Liver (tissue), 9 donors: Measurements from ENCODE around the gene WNK2. TPM values are rescaled to one million over a fixed set of nuclear protein-coding genes. Genes with fewer than 3 reads are reported as not detected.
"Not testable (repeated sequence)": the region's sequence is repeated elsewhere in the genome, so short reads cannot be mapped to it uniquely, and the experiment has no call there.

Experiments used
- DNase-seq: peaks from one replicate; pipeline ENCODE4 v3.0.0-alpha.2; 2017; ENCODE audit warnings: low spot score
- H3K27ac ChIP-seq, 2 donors: one replicate each; pipeline ENCODE4 v1.7.0; 2013; ENCODE audit warnings: inconsistent platforms in 2 of 2, low read length in 2 of 2, control low read depth in 1 of 2, low read depth in 1 of 2, mild to moderate bottlenecking in 1 of 2
- H3K27me3 ChIP-seq, 4 donors: one replicate each; pipeline versions ENCODE4 v1.6.1 to v1.7.0; 2013; ENCODE audit warnings: low read length in 3 of 4, inconsistent platforms in 1 of 4, mild to moderate bottlenecking in 1 of 4, moderate library complexity in 1 of 4; ENCODE audit not compliant: control insufficient read depth in 4 of 4, insufficient read depth in 4 of 4
- H3K36me3 ChIP-seq, 4 donors: one replicate each; pipeline versions ENCODE4 v1.6.1 to v1.7.0; 2013; ENCODE audit warnings: low read length in 3 of 4, mild to moderate bottlenecking in 3 of 4, low read depth in 1 of 4, moderate library complexity in 1 of 4; ENCODE audit not compliant: control insufficient read depth in 4 of 4, insufficient read depth in 3 of 4
- H3K4me1 ChIP-seq, 4 donors: one replicate each; pipeline versions ENCODE4 v1.6.1 to v1.7.0; 2013; ENCODE audit warnings: low read length in 3 of 4, mild to moderate bottlenecking in 3 of 4, moderate library complexity in 1 of 4; ENCODE audit not compliant: control insufficient read depth in 4 of 4, insufficient read depth in 4 of 4
- H3K4me3 ChIP-seq, 3 donors: one replicate each; pipeline versions ENCODE4 v1.6.1 to v1.7.0; 2013; ENCODE audit warnings: low read length in 3 of 3, control low read depth in 1 of 3, low read depth in 1 of 3, mild to moderate bottlenecking in 1 of 3
- H3K9ac ChIP-seq, 2 donors: one replicate each; pipeline ENCODE4 v1.7.0; 2013; ENCODE audit warnings: low read length in 2 of 2, mild to moderate bottlenecking in 2 of 2, moderate library complexity in 2 of 2, control low read depth in 1 of 2, low read depth in 1 of 2
- H3K9me3 ChIP-seq, 4 donors: one replicate each; pipeline versions ENCODE4 v1.6.1 to v1.7.0; 2013; ENCODE audit warnings: low read length in 3 of 4; ENCODE audit not compliant: control insufficient read depth in 4 of 4
- EGR1 ChIP-seq, 2 donors: IDR thresholded peaks; 2 replicates each; pipeline ENCODE4 v1.6.1; 2016 to 2018; ENCODE audit warnings: antibody characterized with exemption in 2 of 2, low read depth in 2 of 2
- FOXA1 ChIP-seq: IDR thresholded peaks from 2 replicates; pipeline ENCODE4 v1.6.1; 2016; ENCODE audit warnings: antibody characterized with exemption
- FOXA2 ChIP-seq: IDR thresholded peaks from 2 replicates; pipeline ENCODE4 v1.6.1; 2016; ENCODE audit warnings: antibody characterized with exemption
- GABPA ChIP-seq, 2 donors: IDR thresholded peaks in 1 of 2; conservative IDR thresholded peaks in 1 of 2; 2 replicates each; pipeline ENCODE4 v1.6.1; 2016; ENCODE audit warnings: antibody characterized with exemption in 2 of 2, mild to moderate bottlenecking in 1 of 2, moderate library complexity in 1 of 2
- HNF4A ChIP-seq, 2 donors: conservative IDR thresholded peaks; 2 replicates each; pipeline ENCODE4 v1.6.1; 2016; ENCODE audit warnings: antibody characterized with exemption in 2 of 2, mild to moderate bottlenecking in 2 of 2
- NR2F2 ChIP-seq: IDR thresholded peaks from 2 replicates; pipeline ENCODE4 v1.6.1; 2016; ENCODE audit warnings: antibody characterized with exemption
- RAD21 ChIP-seq, 2 donors: IDR thresholded peaks; 2 replicates each; pipeline ENCODE4 v1.6.1; 2016; ENCODE audit warnings: antibody characterized with exemption in 2 of 2, mild to moderate bottlenecking in 2 of 2
- SP1 ChIP-seq: IDR thresholded peaks from 2 replicates; pipeline ENCODE4 v1.6.1; 2018; ENCODE audit warnings: antibody characterized with exemption, mild to moderate bottlenecking
- TAF1 ChIP-seq: conservative IDR thresholded peaks from 2 replicates; pipeline ENCODE4 v1.6.1; 2016; ENCODE audit warnings: antibody characterized with exemption, mild to moderate bottlenecking
- WGBS: extraction: QIAGEN DNeasy Blood & Tissue Kit; methylation state at CpG from one replicate; pipeline ENCODE4 v1.1.7; 2013; 5-methylcytosine and 5-hydroxymethylcytosine counted together
- polyA plus RNA-seq, 2 donors: library from polyadenylated mRNA; stranded (reverse) in 1 of 2; unstranded in 1 of 2; fragments of 200-250 nt in 1 of 2; fragments of >200 nt in 1 of 2; fragmentation: Nextera tagmentation in 1 of 2; extraction: Ambion mirVana in 1 of 2; gene quantifications; one replicate each; pipeline versions ENCODE4 v1.2.1 to v1.2.3, GENCODE V29; 2013 to 2015
- total RNA-seq, 2 donors: library from RNA; depleted of rRNA; stranded (reverse); fragments of >200 nt; gene quantifications; one replicate each; pipeline ENCODE4 v1.2.3, GENCODE V29; 2014
- TF ChIP-seq, protein P1 (sequence below): IDR thresholded peaks from 2 replicates; pipeline ENCODE4 v1.6.1; 2016; ENCODE audit warnings: antibody characterized with exemption
- TF ChIP-seq, protein P2 (sequence below): IDR thresholded peaks from 2 replicates; pipeline ENCODE4 v1.6.1; 2016; ENCODE audit warnings: antibody characterized with exemption
- TF ChIP-seq, protein P3 (sequence below): IDR thresholded peaks from 2 replicates; pipeline ENCODE4 v1.6.1; 2016; ENCODE audit warnings: antibody characterized with exemption, mild to moderate bottlenecking
- TF ChIP-seq, protein P4 (sequence below): IDR thresholded peaks from 2 replicates; pipeline ENCODE4 v1.6.1; 2016; ENCODE audit warnings: antibody characterized with exemption
- TF ChIP-seq, protein P5 (sequence below): fragments of 150-350 bp; IDR thresholded peaks from 2 replicates; pipeline ENCODE4 v1.5.1; 2017; ENCODE audit warnings: improper control_type of control experiment, low read depth, low read length; ENCODE audit not compliant: missing input control
- donor health status: healthy.
- donor health status: healthy.
- donor health status: healthy.
- donor health status: healthy.
- donor health status: healthy.

Gene WNK2
- total and polyA plus RNA-seq, 4 donors = 0.65 to 4.4 (median 1.7) TPM

DNA sequence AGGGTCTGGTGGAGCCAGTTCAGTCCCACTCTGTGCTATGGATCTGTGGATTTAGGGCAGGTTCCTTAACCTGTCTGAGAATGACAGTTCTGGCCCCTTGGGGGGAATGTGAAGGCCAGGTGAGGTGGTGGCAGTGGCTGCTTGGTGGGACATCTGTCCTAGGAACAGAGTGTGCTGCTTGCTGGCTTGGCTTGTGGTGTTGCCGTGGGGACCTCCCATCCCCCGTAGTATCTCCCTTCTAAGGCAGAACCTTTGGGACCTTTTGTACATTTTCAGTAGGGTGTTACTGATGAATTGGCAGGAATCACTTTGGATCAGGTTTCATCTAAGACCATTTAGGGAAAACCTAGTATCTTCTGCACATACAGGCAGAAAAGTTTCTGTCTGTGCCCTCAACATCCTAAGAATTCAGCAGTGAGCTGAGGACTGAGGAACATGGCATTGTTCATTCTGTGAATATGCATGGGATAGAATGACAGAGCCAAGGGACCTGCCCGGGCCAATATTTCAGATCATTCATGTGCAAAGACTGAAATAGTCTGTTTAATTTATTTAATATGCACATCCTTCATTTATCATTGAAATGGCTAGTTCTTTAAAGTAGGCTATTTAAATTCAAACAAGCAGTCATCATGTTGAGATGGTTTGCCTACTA, 64.6 kb downstream of the WNK2 start (continued):
- TF ChIP-seq TAF1 (no peak), HNF4A (conservative IDR thresholded peaks at IDR 0.05) (no peak), FOXA2 (no peak), RAD21 (IDR thresholded peaks at IDR 0.05) (no peak), FOXA1 (no peak), NR2F2 (no peak), SP1 (no peak)
- TF ChIP-seq, protein P1, sequence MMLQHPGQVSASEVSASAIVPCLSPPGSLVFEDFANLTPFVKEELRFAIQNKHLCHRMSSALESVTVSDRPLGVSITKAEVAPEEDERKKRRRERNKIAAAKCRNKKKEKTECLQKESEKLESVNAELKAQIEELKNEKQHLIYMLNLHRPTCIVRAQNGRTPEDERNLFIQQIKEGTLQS = no peak
- TF ChIP-seq, protein P2, sequence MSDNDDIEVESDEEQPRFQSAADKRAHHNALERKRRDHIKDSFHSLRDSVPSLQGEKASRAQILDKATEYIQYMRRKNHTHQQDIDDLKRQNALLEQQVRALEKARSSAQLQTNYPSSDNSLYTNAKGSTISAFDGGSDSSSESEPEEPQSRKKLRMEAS = no peak

DNA sequence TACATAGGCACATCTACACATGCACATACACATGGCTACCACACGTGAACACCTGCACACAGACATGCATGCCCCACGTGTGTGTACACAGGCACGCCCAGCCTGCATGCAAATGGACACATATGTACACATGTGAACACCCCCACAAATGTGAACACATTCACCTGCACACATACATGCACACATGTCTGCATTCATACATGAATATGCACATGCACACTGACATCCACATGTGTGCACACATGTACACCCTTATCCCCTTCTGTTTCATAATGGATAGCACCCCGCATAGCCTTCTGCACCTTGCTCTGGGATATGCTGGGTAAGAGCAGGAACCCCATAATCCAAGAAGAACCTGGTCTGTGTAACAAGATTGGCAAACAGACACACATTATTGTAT, 66.2 kb downstream of the WNK2 start:
- Histone ChIP-seq H3K27ac (no peak overlapping the region), H3K36me3 (no peaks in the 10 kb centered on the region), H3K27me3 (peaks cover 0 to 3% (median 0%) of the 10 kb centered on the region in 4 donors), H3K9ac (no peak overlapping the region), H3K4me3 (no peak overlapping the region), H3K9me3 (no peaks in the 10 kb centered on the region), H3K4me1 (no peaks in the 10 kb centered on the region)
- TF ChIP-seq, protein P1 = no peak
- TF ChIP-seq EGR1 (IDR thresholded peaks at IDR 0.05; ENCODE audit: low read depth in 2 of 2) (no peak), HNF4A (conservative IDR thresholded peaks at IDR 0.05) (no peak), GABPA (IDR thresholded peaks at IDR 0.05 in 1 of 2, conservative IDR thresholded peaks at IDR 0.05 in 1 of 2) (no peak)
- 95% methylated on average over 4 of the region's 4 CpGs for WGBS
- no peak for DNase-seq

DNA sequence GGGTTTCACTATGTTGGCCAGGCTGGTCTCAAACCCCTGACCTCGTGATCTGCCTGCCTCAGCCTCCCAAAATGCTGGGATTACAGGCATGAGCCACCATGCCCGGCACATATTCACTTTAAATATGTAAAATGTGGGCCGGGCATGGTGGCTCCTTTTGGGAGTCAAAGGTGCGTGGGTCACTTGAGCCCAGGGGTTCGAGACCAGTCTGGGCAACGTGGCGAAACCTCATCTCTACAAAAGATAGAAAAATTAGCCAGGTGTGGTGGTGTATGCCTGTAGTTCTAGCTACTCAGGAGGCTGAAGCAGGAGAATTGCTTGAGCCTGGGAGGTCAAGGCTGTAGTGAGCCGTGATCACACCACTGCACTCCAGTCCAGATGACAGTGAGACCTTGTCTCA, 67.4 kb downstream of the WNK2 start:
- not testable (repeated sequence) for H3K27me3 ChIP-seq, H3K27ac ChIP-seq, H3K9ac ChIP-seq, H3K9me3 ChIP-seq, H3K4me1 ChIP-seq, DNase-seq, H3K4me3 ChIP-seq, H3K36me3 ChIP-seq
- WGBS = 96% methylated on average over 8 of the region's 8 CpGs

DNA sequence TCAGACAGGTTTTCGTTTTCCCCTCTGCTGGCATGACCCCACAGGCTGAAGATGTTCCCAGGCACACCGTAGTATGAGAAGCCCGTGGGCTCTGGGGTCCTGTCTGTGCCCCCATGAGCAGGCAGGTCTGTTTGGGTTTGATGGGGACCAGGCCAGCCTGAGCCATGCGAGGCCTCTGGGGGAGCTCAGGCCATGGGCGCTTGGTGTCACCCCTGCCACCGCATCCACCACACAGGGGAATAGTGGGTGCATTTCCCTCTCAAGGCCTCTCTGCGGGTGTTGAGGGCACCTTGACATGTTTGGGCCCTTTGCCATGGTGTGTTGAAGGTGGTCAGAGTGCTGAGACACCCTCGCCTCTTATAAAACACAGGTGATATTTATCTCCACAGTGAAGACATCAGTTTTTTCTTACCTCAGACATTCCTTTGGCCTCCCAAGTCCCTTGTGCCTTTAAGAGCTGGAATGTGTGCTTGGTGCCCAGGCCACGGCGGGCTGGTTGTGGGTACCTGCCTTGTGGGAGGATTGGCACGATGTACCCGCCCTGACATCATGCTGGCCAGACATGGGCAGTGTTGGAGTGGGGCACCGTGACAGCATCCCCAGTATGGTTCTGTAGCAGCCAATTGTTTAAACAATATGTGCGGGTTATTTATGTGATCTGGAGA, 68.3 kb downstream of the WNK2 start:
- H3K9me3 ChIP-seq = no peaks in the 10 kb centered on the region
- H3K27me3 ChIP-seq = peaks cover 0 to 3% (median 0%) of the 10 kb centered on the region in 4 donors
- no peak overlapping the region for H3K4me3 ChIP-seq
- no peak for TF ChIP-seq RAD21 (IDR thresholded peaks at IDR 0.05)
- no peak for TF ChIP-seq TAF1
- no peak for TF ChIP-seq HNF4A (conservative IDR thresholded peaks at IDR 0.05)
- no peak for TF ChIP-seq EGR1 (IDR thresholded peaks at IDR 0.05; ENCODE audit: low read depth in 2 of 2)
- TF ChIP-seq, protein P3, sequence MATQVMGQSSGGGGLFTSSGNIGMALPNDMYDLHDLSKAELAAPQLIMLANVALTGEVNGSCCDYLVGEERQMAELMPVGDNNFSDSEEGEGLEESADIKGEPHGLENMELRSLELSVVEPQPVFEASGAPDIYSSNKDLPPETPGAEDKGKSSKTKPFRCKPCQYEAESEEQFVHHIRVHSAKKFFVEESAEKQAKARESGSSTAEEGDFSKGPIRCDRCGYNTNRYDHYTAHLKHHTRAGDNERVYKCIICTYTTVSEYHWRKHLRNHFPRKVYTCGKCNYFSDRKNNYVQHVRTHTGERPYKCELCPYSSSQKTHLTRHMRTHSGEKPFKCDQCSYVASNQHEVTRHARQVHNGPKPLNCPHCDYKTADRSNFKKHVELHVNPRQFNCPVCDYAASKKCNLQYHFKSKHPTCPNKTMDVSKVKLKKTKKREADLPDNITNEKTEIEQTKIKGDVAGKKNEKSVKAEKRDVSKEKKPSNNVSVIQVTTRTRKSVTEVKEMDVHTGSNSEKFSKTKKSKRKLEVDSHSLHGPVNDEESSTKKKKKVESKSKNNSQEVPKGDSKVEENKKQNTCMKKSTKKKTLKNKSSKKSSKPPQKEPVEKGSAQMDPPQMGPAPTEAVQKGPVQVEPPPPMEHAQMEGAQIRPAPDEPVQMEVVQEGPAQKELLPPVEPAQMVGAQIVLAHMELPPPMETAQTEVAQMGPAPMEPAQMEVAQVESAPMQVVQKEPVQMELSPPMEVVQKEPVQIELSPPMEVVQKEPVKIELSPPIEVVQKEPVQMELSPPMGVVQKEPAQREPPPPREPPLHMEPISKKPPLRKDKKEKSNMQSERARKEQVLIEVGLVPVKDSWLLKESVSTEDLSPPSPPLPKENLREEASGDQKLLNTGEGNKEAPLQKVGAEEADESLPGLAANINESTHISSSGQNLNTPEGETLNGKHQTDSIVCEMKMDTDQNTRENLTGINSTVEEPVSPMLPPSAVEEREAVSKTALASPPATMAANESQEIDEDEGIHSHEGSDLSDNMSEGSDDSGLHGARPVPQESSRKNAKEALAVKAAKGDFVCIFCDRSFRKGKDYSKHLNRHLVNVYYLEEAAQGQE = no peak
- TF ChIP-seq, protein P2 = no peak
- TF ChIP-seq, protein P4, sequence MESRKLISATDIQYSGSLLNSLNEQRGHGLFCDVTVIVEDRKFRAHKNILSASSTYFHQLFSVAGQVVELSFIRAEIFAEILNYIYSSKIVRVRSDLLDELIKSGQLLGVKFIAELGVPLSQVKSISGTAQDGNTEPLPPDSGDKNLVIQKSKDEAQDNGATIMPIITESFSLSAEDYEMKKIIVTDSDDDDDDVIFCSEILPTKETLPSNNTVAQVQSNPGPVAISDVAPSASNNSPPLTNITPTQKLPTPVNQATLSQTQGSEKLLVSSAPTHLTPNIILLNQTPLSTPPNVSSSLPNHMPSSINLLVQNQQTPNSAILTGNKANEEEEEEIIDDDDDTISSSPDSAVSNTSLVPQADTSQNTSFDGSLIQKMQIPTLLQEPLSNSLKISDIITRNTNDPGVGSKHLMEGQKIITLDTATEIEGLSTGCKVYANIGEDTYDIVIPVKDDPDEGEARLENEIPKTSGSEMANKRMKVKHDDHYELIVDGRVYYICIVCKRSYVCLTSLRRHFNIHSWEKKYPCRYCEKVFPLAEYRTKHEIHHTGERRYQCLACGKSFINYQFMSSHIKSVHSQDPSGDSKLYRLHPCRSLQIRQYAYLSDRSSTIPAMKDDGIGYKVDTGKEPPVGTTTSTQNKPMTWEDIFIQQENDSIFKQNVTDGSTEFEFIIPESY = no peak
- TF ChIP-seq, protein P5, sequence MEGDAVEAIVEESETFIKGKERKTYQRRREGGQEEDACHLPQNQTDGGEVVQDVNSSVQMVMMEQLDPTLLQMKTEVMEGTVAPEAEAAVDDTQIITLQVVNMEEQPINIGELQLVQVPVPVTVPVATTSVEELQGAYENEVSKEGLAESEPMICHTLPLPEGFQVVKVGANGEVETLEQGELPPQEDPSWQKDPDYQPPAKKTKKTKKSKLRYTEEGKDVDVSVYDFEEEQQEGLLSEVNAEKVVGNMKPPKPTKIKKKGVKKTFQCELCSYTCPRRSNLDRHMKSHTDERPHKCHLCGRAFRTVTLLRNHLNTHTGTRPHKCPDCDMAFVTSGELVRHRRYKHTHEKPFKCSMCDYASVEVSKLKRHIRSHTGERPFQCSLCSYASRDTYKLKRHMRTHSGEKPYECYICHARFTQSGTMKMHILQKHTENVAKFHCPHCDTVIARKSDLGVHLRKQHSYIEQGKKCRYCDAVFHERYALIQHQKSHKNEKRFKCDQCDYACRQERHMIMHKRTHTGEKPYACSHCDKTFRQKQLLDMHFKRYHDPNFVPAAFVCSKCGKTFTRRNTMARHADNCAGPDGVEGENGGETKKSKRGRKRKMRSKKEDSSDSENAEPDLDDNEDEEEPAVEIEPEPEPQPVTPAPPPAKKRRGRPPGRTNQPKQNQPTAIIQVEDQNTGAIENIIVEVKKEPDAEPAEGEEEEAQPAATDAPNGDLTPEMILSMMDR = no peak
- 93% methylated on average over 14 of the region's 14 CpGs for WGBS
- no peak for DNase-seq
- H3K36me3 ChIP-seq = no peaks in the 10 kb centered on the region
- H3K4me1 ChIP-seq = no peaks in the 10 kb centered on the region
- no peak overlapping the region for H3K27ac ChIP-seq
- no peak overlapping the region for H3K9ac ChIP-seq
